GM23248 (cell line): Measurements from ENCODE around the gene ZNF850.

ENCODE experiments used
- EZH2 ChIP-seq: fragments of 200-600 bp; sonication (generic); IDR thresholded peaks from 2 replicates; pipeline ENCODE4 v1.6.1; 2018; ENCODE audit warnings: antibody characterized with exemption, mild to moderate bottlenecking; ENCODE audit not compliant: insufficient read depth, poor library complexity, severe bottlenecking
- EZH2phosphoT487 ChIP-seq: fragments of 200-600 bp; sonication (generic); IDR thresholded peaks from 2 replicates; pipeline ENCODE4 v1.6.1; 2018; ENCODE audit warnings: antibody characterized with exemption, moderate library complexity, mild to moderate bottlenecking, low read depth; ENCODE audit not compliant: insufficient read depth

DNA sequence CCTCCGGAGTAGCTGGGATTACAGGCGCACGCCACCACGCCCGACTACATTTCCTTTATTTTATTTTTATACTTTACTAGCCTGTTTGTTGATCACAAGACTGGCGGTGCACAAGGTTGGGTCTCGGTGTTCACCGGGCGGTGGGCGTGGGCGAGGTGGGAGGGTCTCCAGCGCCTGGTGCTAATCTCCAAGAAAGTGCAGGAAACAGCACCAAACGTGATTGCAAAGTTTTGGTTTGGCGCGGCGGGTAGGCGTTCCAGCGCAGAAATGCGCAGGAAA is 24.0 kb upstream of the ZNF850 start:
- TF ChIP-seq EZH2: no peak
- TF ChIP-seq EZH2phosphoT487: no peak
